ENCODE data around the gene NME8.

NME8 gene

GRCh38 chr7:37901236-37901827 is 52.9 kb downstream of the NME8 start:
- DNase-seq (ENCODE audit: low read depth), result no peak

GRCh38 chr7:37901890-37902524 is 53.6 kb downstream of the NME8 start:
- no peak for DNase-seq (ENCODE audit: low read depth)

GRCh38 chr7:37908221-37908788 is 59.9 kb downstream of the NME8 start:
- no peak for DNase-seq (ENCODE audit: low read depth)

- no peak for DNase-seq (ENCODE audit: low read depth)
Measured at GRCh38 chr7:37912756-37913155, 64.4 kb downstream of the NME8 start.

- DNase-seq (ENCODE audit: low read depth), result no peak
Measured at GRCh38 chr7:37915438-37915837, 67.0 kb downstream of the NME8 start.

GRCh38 chr7:37916017-37916672 is 67.7 kb downstream of the NME8 start:
- DNase-seq (ENCODE audit: low read depth), result no peak

GRCh38 chr7:37916673-37917660 is 68.6 kb downstream of the NME8 start, which contains the start of gene SFRP4:
Gene SFRP4, minus strand, starts transcription at chr7:37916817. Its CDS starts 280 bp downstream, at chr7:37916537.
- DNase-seq (ENCODE audit: low read depth), result no peak

- no peak for DNase-seq (ENCODE audit: low read depth)
Measured at GRCh38 chr7:37918526-37918925, 70.1 kb downstream of the NME8 start.

- no peak for DNase-seq (ENCODE audit: low read depth)
Measured at GRCh38 chr7:37920305-37920848, 72.0 kb downstream of the NME8 start, which contains the start of gene EPDR1. Gene EPDR1, plus strand, starts transcription at chr7:37920640. Its CDS starts 300 bp downstream, at chr7:37920940.

GRCh38 chr7:37920849-37921805 is 72.7 kb downstream of the NME8 start:
- no peak for DNase-seq (ENCODE audit: low read depth)

- DNase-seq (ENCODE audit: low read depth), result no peak
Measured at GRCh38 chr7:37921876-37922275, 73.5 kb downstream of the NME8 start.

- no peak for DNase-seq (ENCODE audit: low read depth)
Measured at GRCh38 chr7:37923996-37924395, 75.6 kb downstream of the NME8 start.

- no peak for DNase-seq (ENCODE audit: low read depth)
Measured at GRCh38 chr7:37924491-37925041, 76.2 kb downstream of the NME8 start.

GRCh38 chr7:37925620-37926019 is 77.2 kb downstream of the NME8 start:
- DNase-seq (ENCODE audit: low read depth), result no peak

GRCh38 chr7:37927773-37928444 is 79.5 kb downstream of the NME8 start:
- no peak for DNase-seq (ENCODE audit: low read depth)

- no peak for DNase-seq (ENCODE audit: low read depth)
Measured at GRCh38 chr7:37928878-37929277, 80.5 kb downstream of the NME8 start.

GRCh38 chr7:37930226-37930948 is 82.0 kb downstream of the NME8 start:
- no peak for DNase-seq (ENCODE audit: low read depth)

- no peak for DNase-seq (ENCODE audit: low read depth)
Measured at GRCh38 chr7:37932543-37932942, 84.1 kb downstream of the NME8 start.

Measured in T-helper 22 cell (primary cell).